ENCODE results near the gene MYO5C. TPM values are rescaled to one million over a fixed set of nuclear protein-coding genes. Genes with fewer than 3 reads are reported as not detected.

The MYO5C gene
- total and polyA plus RNA-seq, 10 of the 15 experiments (the other 5 are each of a cell fraction or from before 2014, with no cell fraction given): 0.29 to 1.3 (median 0.75) TPM

- ATAC-seq (no peak), FAIRE-seq (no peak), DNase-seq (ENCODE audit: low read depth, low spot score) (no peak)
- intact Hi-C loops (cut with micrococcal nuclease; ENCODE audit: unreplicated experiment): no loop called here
- in situ Hi-C loops (cut with MboI): no loop called here
- H3K4me2 ChIP-seq (ENCODE audit: control insufficient read depth, insufficient read depth): no peak overlapping the region
- ChIA-PET CTCF (interaction anchor here (0.6 to 1.6 kb wide), 4 partner anchors 9 to 311 kb away, joined by 3 to 12 read pairs (median 4); no protein-coding TSS in a partner anchor), RAD21 (ENCODE audit: unreplicated experiment) (no interaction called here), SMC1A (ENCODE audit: uncharacterized antibody, unreplicated experiment) (interaction anchor here (1.1 to 1.7 kb wide), 4 partner anchors 8 to 102 kb away, joined by 3 to 8 read pairs (median 3); no protein-coding TSS in a partner anchor), POLR2A (no interaction called here)
- no peaks in the 10 kb centered on the region; the same call in 2 of the 3 replicates for H3K9me3 ChIP-seq (replicated peaks; ENCODE audit: control insufficient read depth, insufficient read depth, low read length)
- no peaks in the 10 kb centered on the region for H4K20me1 ChIP-seq (ENCODE audit: control insufficient read depth, insufficient read depth)
- WGBS (ENCODE audit: insufficient coverage, insufficient replicate concordance, low lambda C conversion rate, missing lambda C conversion rate): 93% methylated on average over 2 of the region's 2 CpGs
- no peak overlapping the region for H2AFZ ChIP-seq (ENCODE audit: control insufficient read depth, low read depth, low read length)
- no peaks in the 10 kb centered on the region for H3K27me3 ChIP-seq (replicated peaks in 1 of 2; ENCODE audit: control insufficient read depth in 2 of 2, insufficient read depth in 2 of 2, low read length in 1 of 2)
- H3K9ac ChIP-seq (ENCODE audit: control insufficient read depth, insufficient read depth, low read length): no peak overlapping the region
- H3K4me1 ChIP-seq (ENCODE audit: control insufficient read depth, insufficient read depth, low read length): peaks cover 3% of the 10 kb centered on the region; the same call in 1 of the 2 replicates
- TF ChIP-seq RAD21 (IDR thresholded peaks at IDR 0.05; ENCODE audit: insufficient read depth, low read depth, low read length) (no peak), SRF (IDR thresholded peaks at IDR 0.05; ENCODE audit: low read depth in 2 of 2, low read length in 2 of 2) (no peak), RBBP5 (conservative IDR thresholded peaks at IDR 0.05) (no peak), ZNF217 (IDR thresholded peaks at IDR 0.05) (no peak), POLR2A (IDR thresholded peaks at IDR 0.05; ENCODE audit: low read depth, low read length) (no peak), RELB (IDR thresholded peaks at IDR 0.05; ENCODE audit: low read depth) (no peak), SMC3 (IDR thresholded peaks at IDR 0.05; ENCODE audit: borderline replicate concordance, low read length) (no peak), PAX8 (IDR thresholded peaks at IDR 0.05) (no peak), BHLHE40 (IDR thresholded peaks at IDR 0.05; ENCODE audit: borderline replicate concordance in 1 of 2, low read depth in 2 of 2, low read length in 1 of 2) (no peak), JUND (IDR thresholded peaks at IDR 0.05; ENCODE audit: low read depth, low read length) (no peak), MTA3 (IDR thresholded peaks at IDR 0.05; ENCODE audit: borderline replicate concordance, low read length) (no peak)
- H3K36me3 ChIP-seq (ENCODE audit: control insufficient read depth in 2 of 2, insufficient read depth in 2 of 2, low read length in 1 of 2): no peaks in the 10 kb centered on the region
- no peaks in the 10 kb centered on the region for H3K79me2 ChIP-seq (ENCODE audit: control insufficient read depth, insufficient read depth, low read length)
- H3K4me3 ChIP-seq: no peak overlapping the region
- no TSS peak for BruUV-seq (replicated peaks)
- H3K27ac ChIP-seq (ENCODE audit: control insufficient read depth, insufficient read depth): no peak overlapping the region
Measured at GRCh38 chr15:52199271-52199670, 96.3 kb downstream of the MYO5C start.

Measured in GM12878 (cell line).